GM18870 (cell line): Measurements from ENCODE around the gene CAMSAP1.

Experiments used
- ATAC-seq: cut with Tn5 transposase; IDR thresholded peaks from one replicate; pipeline ENCODE4 v1.9.1; 2021; ENCODE audit warnings: moderate library complexity; ENCODE audit not compliant: unreplicated experiment

The CAMSAP1 gene

GRCh38 chr9:135761845-135762168 is 145.5 kb downstream of the CAMSAP1 start:
- no peak for ATAC-seq

DNA sequence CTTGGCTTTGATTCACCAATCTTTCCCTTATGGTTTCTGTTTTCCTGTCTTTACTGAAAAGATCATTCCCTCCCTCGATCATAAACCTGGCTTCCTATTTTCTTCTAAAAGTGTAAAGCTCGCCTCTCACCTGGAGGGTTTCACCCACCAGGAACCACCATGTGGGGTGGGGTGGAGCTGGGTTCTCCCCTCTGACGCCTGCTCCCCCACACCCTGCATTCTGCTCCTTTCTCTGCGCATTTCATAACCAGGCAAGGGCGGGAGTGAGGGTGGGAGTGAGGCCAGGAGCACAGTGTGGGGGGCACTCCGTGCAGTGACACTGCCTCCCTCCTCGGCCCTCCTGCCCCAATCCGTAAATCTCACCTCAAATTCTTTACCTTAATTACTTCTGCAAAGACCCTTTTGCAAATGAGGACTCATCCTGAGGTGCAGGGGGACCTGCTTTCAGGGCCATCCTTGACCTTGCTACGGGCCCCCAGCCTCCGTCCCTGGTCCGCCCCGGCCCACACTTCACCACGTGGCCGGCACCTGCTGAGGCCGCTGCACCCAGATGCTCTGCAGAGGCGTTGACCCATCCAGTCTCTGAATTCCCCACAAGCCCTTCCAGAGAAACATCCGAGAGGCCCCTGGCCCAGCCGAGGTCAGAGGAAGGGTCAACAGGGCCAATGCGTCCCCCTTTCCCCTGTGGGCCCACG is 146.0 kb downstream of the CAMSAP1 start:
- ATAC-seq, result no peak

- no peak for ATAC-seq
These were observed 146.9 kb downstream of the CAMSAP1 start for GRCh38 chr9:135760465-135760864.

- ATAC-seq, result no peak
These were observed 147.6 kb downstream of the CAMSAP1 start for GRCh38 chr9:135759676-135760300.

- no peak for ATAC-seq
These were observed 148.5 kb downstream of the CAMSAP1 start for GRCh38 chr9:135758870-135759269.
